Smooth muscle cell (in vitro differentiated cells): Measurements from ENCODE around the gene PIGN. TPM values are rescaled to one million over a fixed set of nuclear protein-coding genes. Genes with fewer than 3 reads are reported as not detected.

Source experiments
- DNase-seq: peaks from one replicate; lab custom pipeline; 2025; ENCODE audit not compliant: unreplicated experiment; lab: John Stamatoyannopoulos, UW
- H2AFZ ChIP-seq: fragments of 200-600 bp; sonication (generic); 2 replicates; pipeline ENCODE4 v1.6.0; 2016; ENCODE audit warnings: antibody characterized with exemption, low read depth, mild to moderate bottlenecking
- H3F3A ChIP-seq: fragments of 200-600 bp; sonication (generic); 2 replicates; pipeline ENCODE4 v1.6.0; 2017; ENCODE audit warnings: antibody characterized with exemption, low read depth
- H3K27ac ChIP-seq: fragments of 200-600 bp; sonication (generic); 2 replicates; pipeline ENCODE4 v1.5.1; 2016; ENCODE audit warnings: low read depth, mild to moderate bottlenecking
- H3K27me3 ChIP-seq: fragments of 200-600 bp; sonication (generic); 2 replicates; pipeline ENCODE4 v1.6.1; 2016; ENCODE audit warnings: low read depth, mild to moderate bottlenecking
- H3K36me3 ChIP-seq: fragments of 200-600 bp; sonication (generic); 2 replicates; pipeline ENCODE4 v1.5.1; 2016; ENCODE audit warnings: low read depth
- H3K4me1 ChIP-seq: fragments of 200-600 bp; sonication (generic); 2 replicates; pipeline ENCODE4 v1.5.1; 2016; ENCODE audit warnings: low read depth
- H3K4me2 ChIP-seq: fragments of 200-600 bp; sonication (generic); 2 replicates; pipeline ENCODE4 v1.6.0; 2016; ENCODE audit warnings: mild to moderate bottlenecking
- H3K4me3 ChIP-seq: fragments of 200-600 bp; sonication (generic); 2 replicates; pipeline ENCODE4 v1.5.1; 2016; ENCODE audit warnings: mild to moderate bottlenecking
- H3K79me2 ChIP-seq: fragments of 200-600 bp; sonication (generic); 2 replicates; pipeline ENCODE4 v1.6.0; 2016; ENCODE audit warnings: low read depth, mild to moderate bottlenecking
- H3K9ac ChIP-seq: fragments of 200-600 bp; sonication (generic); 2 replicates; pipeline ENCODE4 v1.6.0; 2016; ENCODE audit warnings: low read depth
- H3K9me3 ChIP-seq: fragments of 200-600 bp; sonication (generic); replicated peaks from 2 replicates; pipeline ENCODE4 v1.5.1; 2016; ENCODE audit warnings: low read depth
- H4K20me1 ChIP-seq: fragments of 200-600 bp; sonication (generic); 2 replicates; pipeline ENCODE4 v1.6.0; 2016; ENCODE audit warnings: low read depth
- CTCF ChIP-seq: fragments of 200-600 bp; sonication (generic); IDR thresholded peaks from 2 replicates; pipeline ENCODE4 v1.5.1; 2017; ENCODE audit warnings: borderline replicate concordance, mild to moderate bottlenecking, antibody characterized with exemption; ENCODE audit not compliant: insufficient read depth, poor library complexity, severe bottlenecking
- WGBS: methylation state at CpG from one replicate; pipeline ENCODE4 v1.1.7; 2016; ENCODE audit warnings: low lambda C conversion rate; 5-methylcytosine and 5-hydroxymethylcytosine counted together
- polyA plus RNA-seq: library from polyadenylated mRNA; unstranded; fragments of >200 nt; fragmentation: Nextera tagmentation; extraction: Ambion mirVana; gene quantifications from 2 replicates; pipeline ENCODE4 v1.2.1, GENCODE V29; 2016
- total RNA-seq: library from RNA; depleted of rRNA; stranded (reverse); fragments of >200 nt; gene quantifications from 2 replicates; pipeline ENCODE4 v1.2.3, GENCODE V29; 2014

The PIGN gene
- total and polyA plus RNA-seq, 2 experiments from 2014 or later = 14.3 to 31.8 TPM

GRCh38 chr18:62183578-62184195 lies 3.2 kb downstream of the PIGN start:
- TF ChIP-seq CTCF = peak; percentile 94
- Histone ChIP-seq H3K4me3 (no peak overlapping the region), H3K27me3 (no peaks in the 10 kb centered on the region), H3K9me3 (no peaks in the 10 kb centered on the region), H3K4me2 (no peak overlapping the region), H2AFZ (no peak overlapping the region), H4K20me1 (peaks cover 11% of the 10 kb centered on the region), H3F3A (peaks cover 6% of the 10 kb centered on the region), H3K4me1 (peaks cover 6% of the 10 kb centered on the region), H3K36me3 (no peaks in the 10 kb centered on the region), H3K27ac (no peak overlapping the region), H3K79me2 (peaks cover 20% of the 10 kb centered on the region), H3K9ac (no peak overlapping the region)
- no peak for DNase-seq
- WGBS = 6% methylated on average over 2 of the region's 2 CpGs

GRCh38 chr18:62182220-62182619 lies 4.6 kb downstream of the PIGN start:
- peaks cover 8% of the 10 kb centered on the region for H3K79me2 ChIP-seq
- no peaks in the 10 kb centered on the region for H3K27me3 ChIP-seq
- no peaks in the 10 kb centered on the region for H3K36me3 ChIP-seq
- H3K4me1 ChIP-seq = no peaks in the 10 kb centered on the region
- WGBS = 86% methylated on average over 3 of the region's 3 CpGs
- H3F3A ChIP-seq = peaks cover 6% of the 10 kb centered on the region
- H3K9ac ChIP-seq = no peak overlapping the region
- H3K9me3 ChIP-seq = no peaks in the 10 kb centered on the region
- no peak overlapping the region for H3K4me2 ChIP-seq
- no peak for TF ChIP-seq CTCF
- DNase-seq = no peak
- H3K4me3 ChIP-seq = no peak overlapping the region
- no peak overlapping the region for H2AFZ ChIP-seq
- H3K27ac ChIP-seq = no peak overlapping the region
- H4K20me1 ChIP-seq = peaks cover 4% of the 10 kb centered on the region

- Histone ChIP-seq H3K4me2 (no peak overlapping the region), H3K9ac (no peak overlapping the region), H3K9me3 (no peaks in the 10 kb centered on the region), H3K4me3 (no peak overlapping the region), H2AFZ (no peak overlapping the region), H3F3A (no peaks in the 10 kb centered on the region), H4K20me1 (peaks cover 4% of the 10 kb centered on the region), H3K79me2 (peaks cover 8% of the 10 kb centered on the region), H3K4me1 (no peaks in the 10 kb centered on the region), H3K27ac (no peak overlapping the region), H3K36me3 (no peaks in the 10 kb centered on the region), H3K27me3 (no peaks in the 10 kb centered on the region)
- 94% methylated on average over 4 of the region's 4 CpGs for WGBS
- no peak for DNase-seq
- TF ChIP-seq CTCF = no peak
Measured at GRCh38 chr18:62179213-62179612, 7.6 kb downstream of the PIGN start.

GRCh38 chr18:62177271-62177670 lies 9.6 kb downstream of the PIGN start:
- H3K9me3 ChIP-seq = no peaks in the 10 kb centered on the region
- H2AFZ ChIP-seq = no peak overlapping the region
- peaks cover 8% of the 10 kb centered on the region for H3K79me2 ChIP-seq
- no peak overlapping the region for H3K4me2 ChIP-seq
- H3K27ac ChIP-seq = no peak overlapping the region
- no peaks in the 10 kb centered on the region for H3K36me3 ChIP-seq
- no peak for TF ChIP-seq CTCF
- WGBS = 85% methylated on average over 3 of the region's 3 CpGs
- H3K4me3 ChIP-seq = no peak overlapping the region
- no peaks in the 10 kb centered on the region for H4K20me1 ChIP-seq
- no peaks in the 10 kb centered on the region for H3K27me3 ChIP-seq
- DNase-seq = no peak
- H3K4me1 ChIP-seq = no peaks in the 10 kb centered on the region
- no peak overlapping the region for H3K9ac ChIP-seq
- no peaks in the 10 kb centered on the region for H3F3A ChIP-seq
